NCI-H1048 (cell line): ENCODE measurements around the gene SLC25A30.
A peak's percentile ranks its signal among the peaks of the same experiment; 100 is the strongest.

ENCODE experiments used
- DNase-seq: peaks from one replicate; lab custom pipeline; 2025; lab: John Stamatoyannopoulos, UW

Gene SLC25A30, protein sequence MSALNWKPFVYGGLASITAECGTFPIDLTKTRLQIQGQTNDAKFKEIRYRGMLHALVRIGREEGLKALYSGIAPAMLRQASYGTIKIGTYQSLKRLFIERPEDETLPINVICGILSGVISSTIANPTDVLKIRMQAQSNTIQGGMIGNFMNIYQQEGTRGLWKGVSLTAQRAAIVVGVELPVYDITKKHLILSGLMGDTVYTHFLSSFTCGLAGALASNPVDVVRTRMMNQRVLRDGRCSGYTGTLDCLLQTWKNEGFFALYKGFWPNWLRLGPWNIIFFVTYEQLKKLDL

DNA sequence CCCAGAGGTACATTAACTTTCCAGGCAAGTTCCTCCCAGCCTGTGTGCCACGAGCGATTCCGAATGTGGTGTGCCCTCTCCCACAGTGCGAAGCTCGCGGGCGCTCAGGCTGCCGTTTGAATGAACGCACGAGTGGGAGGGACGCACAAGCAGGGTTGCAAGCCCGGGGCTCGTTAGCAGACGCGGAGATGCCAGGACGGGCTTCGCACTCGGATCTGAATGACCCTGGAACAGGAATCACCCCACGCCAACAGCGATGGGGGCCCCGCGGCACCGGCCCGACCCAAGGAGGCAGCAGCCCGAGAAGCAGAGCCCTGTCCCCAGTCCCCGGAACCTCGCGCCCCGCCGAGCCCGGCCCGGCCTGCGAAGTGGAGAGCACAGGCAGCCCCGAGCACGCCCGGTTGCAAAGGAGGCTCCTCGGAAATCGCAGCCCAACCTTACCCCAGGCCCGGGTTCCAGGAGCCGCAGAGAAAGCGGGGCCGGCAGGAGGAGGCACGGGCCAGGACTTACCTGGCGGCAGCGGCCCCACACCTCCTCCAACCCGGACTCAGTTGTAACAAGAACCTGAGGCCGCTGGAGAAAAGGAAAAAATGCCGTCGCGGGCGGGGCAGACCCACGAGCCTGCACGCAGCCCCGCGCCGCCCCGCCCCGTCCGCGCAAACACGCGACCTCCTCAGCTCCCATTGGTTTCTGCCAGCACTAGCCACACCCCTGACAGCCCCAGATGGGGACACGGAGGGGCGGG, at the start of gene SLC25A30:
TSS of gene SLC25A30 (minus strand) at position 584 of the 745 bp plus-strand sequence. CDS start 6,948 bp downstream, outside the sequence.
- DNase-seq, result peak; percentile 53

DNA sequence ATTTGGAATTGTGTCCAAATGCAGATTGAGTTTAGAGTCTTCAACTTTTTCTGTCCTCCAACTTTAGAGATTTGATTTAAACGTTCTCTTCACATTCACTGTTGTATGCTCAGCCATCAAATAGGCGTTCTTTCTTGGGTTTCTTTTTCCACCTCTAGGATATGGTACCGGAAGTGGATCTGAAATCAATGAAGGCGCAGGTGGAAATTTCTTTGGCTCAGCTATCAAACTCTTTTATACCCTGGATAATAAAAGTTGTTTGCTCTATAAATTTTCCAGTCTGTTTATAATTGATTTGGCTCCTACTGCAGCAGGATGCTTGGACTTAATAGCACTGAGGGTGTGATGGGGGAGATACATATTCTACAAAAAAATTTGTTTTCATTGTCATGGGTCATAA, 48.2 kb upstream of the SLC25A30 start:
- no peak for DNase-seq

DNA sequence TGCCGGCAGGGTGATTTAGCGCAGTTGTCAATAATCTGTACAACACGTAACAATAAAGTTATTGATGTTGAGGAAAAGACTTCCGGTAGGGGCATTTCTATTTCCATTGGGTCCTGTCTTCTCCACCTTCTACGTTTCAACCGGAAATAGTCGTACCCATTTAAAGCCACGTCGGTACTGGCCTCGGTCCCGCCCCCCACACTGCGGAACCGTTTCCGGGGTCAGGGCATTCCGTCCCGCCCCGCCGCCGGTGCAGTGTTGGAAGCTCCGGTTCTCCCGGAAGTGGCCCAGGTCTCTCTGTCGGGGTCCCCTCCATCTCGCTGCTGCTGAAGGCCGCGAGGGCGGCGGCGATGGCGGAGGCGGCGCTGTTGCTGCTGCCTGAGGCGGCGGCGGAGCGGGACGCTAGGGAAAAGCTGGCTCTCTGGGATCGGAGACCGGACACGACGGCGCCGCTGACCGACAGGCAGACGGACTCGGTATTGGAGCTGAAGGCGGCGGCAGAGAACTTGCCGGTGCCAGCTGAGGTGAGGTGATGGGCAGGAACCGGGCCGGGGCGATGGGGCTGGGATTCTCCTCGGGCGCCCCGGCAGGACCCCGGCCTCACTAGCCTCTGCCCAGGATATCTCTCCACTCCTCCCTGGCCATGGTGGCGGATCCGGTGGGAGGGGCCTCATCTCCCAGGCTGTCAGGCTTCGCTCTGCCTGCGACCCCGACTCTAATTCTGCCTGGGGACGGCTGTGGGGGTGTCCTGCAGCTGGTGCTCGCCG, 46.7 kb upstream of the SLC25A30 start, which contains the start of gene COG3:
TSS of gene COG3 (plus strand) at position 253 of the 767 bp plus-strand sequence. CDS start at position 351, 98 bp downstream.
- DNase-seq, result peak; percentile 17

DNA sequence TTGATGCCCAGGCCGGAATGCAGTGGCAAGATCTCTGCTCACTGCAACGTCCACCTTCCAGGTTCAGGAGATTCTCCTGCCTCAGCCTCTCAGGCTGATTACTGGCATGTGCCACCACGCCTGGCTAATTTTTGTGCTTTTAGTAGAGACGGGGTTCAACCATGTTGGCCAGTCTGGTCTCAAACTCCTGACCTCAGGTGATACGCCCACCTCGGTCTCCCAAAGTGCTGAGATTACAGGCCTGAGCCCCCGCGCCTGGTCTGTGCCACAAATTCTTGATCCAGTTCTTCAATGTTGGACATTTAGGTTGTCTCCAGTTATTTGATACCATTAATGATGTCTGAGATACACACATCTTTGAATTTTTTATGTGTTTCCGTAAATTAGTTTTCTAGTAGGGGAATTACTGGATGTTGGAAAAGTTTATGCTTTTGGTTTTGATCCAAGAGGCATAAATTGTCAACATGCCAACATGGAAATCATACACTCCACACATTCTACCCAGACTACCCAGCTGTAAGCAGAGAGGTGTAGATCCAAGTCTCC, 46.0 kb upstream of the SLC25A30 start:
- DNase-seq, result no peak

DNA sequence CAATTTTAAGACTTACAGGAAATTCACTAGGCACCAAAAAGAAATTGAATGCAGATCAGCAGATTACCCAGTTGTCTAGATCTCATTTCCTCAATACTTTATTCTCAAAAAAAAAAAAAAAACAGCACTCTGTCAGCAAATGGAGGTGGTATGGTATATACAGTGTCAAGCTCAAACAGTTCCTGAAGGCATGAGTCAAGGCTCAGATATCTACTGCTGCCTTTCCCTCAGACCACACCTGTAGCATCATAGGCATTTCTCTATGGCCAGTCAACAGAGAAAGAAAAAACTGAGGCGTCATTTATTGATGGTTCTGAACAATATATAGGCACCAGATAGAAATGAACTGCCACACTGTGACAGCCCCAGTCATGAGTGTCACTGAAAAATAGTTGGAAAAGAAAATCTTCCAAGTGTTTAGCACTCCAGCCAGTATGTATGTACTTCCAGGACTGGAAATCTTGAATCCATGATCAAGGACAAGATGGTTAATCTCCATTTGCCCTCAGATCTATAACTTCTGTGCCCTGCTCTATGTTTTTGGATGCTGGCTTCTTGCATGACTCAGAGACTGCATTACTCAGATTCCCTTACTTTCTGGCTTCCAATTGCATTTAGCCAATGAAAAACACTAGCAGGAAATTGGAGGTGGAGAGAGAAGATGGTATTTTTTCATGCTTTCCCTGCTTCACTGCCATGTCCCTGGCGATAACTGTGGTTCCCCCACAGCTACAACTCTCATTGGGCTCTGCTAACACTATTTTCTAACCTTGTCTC, 38.2 kb upstream of the SLC25A30 start:
- DNase-seq, result no peak

DNA sequence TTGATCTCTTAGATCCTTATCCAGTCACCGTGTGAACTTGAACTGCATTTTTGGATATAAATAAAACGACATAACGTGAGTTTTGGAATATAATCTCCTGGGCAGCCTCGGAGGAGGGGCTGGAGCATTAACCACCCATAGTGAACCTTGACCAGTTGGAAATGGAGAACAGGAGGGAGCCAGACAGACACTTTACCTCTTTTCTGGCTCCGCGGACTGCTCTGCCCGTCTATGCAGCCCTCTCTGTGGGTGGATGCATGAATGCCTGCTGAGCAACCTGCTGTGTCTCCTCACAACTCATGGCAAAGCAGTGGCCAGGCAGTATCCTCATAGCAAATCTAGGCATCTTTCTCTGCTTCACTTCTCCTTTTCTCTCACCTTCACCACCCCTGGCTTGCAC, 36.0 kb upstream of the SLC25A30 start:
- no peak for DNase-seq

DNA sequence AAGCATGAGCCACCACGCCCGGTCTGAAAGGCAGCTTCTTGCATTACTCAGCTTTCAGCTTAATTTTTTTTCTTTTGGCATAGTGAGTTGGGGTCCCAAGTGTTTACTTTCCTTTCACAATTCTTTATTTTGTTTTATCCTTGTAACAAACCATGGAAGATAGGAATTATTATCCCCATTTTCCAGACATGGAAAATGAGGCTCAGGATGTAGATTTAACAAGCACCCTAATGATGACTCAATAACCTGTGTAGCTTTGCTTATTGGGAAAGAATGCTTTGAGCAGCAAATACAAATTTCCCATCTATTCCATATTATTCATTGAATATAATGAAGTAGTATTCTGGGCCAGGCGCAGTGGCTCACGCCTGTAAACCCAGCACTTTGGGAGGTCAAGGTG, 33.1 kb upstream of the SLC25A30 start:
- DNase-seq, result no peak

DNA sequence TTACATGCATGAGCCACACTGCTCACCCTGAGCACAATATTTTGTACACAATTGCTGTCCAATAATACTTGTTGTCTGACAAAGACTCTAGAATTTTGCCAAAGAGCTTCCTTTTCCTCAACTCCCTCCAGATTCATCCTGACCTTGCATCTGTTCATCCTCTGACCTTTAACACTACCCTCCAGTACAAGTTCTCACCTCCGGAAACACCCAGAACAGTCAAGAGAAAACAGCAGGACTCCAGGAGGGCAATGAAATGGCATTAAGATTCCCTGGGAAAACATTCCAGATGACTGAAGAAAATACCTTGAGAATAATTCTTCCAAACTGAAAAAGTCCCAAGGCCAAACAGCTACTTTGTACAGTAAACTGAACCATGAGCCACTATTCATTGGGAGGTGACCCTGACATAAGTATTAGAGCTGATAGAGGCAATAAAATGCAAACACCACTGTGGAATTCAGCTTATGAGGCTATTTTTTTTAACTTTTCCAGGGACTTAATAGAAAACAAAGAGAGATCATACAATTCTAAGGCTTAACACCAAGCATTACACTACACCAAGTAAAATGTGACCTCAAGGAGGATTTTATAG, 30.9 kb upstream of the SLC25A30 start:
- DNase-seq, result no peak

DNA sequence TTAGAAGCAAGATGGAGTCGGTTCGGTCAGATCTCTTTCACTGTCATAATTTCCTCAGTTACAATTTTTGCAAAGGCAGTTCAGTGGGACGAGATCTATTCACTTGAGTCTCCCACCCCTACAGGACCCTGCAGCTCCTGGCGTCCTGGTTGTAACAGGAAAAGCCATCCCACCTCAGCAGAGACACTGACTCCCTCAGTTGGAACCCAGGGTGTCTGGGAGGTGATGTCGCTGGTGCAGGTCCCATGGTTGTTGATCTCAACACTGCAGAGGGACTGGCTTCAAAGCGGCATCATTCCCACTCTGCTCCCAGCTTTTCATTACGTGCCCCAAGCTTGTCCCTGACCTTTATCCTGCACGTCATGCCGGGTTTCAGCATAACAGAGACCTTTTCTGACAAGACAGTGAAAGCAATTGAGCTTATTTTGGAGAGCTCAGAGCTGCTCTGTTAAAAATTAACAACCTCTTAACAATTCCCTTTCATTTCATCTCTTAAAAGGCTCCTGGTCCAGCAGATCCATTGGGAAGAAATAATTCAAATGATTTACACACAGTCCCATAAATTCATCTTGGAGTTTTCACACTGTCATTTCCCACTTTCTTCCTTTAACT, 29.0 kb upstream of the SLC25A30 start:
- DNase-seq, result no peak

DNA sequence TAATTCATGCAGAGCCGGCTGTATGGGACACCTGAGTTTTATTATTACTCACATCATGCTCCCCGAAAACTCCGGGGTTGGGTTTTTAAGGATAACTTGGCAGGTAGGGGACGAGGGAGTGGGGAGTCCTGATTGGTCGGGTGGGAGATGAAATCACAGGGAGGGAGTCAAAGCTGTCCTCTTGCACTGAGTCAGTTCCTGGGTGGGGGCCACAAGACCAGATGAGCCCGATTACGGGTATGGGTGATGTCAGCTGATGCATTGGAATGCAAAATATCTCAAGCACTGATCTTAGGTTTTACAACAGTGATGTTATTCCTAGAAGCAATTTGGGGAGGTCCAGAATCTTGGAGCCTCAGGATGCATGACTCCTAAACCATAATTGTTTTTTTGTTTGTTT, 28.0 kb upstream of the SLC25A30 start:
- no peak for DNase-seq

DNA sequence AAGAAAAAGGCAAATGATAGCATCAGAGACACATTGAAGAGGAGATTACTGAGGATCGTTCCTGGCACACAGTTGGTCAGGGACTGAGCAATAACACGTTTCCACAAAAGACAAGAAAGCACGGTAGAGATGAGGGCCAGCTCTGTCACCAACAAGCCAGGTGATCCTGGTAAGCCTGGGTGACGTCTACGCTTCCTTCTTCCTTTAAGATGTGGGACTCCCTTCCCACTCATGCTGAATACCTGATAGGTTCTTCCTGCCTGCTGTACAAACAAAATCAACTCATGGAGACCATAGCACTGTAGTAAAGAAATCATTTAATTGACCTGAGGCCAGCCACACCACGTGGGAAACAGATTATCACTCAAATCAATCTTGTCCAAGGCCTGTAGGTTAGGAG, 26.9 kb upstream of the SLC25A30 start:
- no peak for DNase-seq

DNA sequence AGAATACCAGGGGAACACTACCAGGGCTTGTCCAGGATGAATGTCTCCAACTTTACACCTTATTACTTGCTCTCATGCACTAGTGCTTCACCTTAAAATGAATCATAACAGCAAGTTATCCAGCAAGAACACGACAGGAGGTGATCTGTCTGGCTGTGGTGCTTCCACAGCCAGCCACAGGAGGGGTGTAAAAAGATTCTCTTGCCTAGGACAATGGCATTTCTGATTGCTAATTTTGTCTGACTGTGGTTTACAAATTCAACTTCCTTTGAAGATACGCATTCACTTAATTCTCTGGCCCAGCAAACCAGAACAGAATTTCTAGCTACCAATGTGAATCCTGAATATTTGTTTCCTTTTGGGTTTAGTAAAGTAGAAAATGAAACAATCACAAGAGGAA, 23.5 kb upstream of the SLC25A30 start:
- no peak for DNase-seq

DNA sequence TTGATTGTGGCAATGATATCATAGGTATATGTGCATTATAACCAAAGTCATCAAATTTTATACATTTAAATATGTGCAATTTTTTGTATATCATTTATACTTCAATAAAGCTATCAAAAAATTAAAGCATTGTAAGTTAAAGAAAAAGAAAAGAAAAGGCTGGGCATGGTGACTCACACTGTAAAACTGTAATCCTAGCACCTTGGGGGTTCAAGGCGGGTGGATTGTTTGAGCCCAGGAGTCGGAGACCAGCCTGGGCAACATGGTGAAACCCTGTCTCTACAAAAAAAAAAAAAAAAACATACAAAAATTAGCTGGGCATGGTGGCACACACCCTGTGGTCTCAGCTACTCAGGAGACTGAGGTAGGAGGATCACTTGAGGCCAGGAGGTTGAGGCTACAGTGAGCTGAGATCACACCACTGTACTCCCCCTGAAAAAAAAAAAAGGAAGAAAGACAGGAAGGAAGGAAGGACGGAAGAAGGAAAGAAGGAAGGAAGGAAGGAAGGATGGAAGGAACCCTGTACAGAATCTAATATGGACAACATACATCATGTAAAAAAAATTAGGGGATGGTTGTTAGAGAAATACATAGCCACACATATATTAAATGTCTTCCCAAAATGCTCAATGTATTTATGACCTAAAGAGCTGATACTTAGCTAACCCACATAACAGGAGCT, 21.7 kb upstream of the SLC25A30 start:
- no peak for DNase-seq

DNA sequence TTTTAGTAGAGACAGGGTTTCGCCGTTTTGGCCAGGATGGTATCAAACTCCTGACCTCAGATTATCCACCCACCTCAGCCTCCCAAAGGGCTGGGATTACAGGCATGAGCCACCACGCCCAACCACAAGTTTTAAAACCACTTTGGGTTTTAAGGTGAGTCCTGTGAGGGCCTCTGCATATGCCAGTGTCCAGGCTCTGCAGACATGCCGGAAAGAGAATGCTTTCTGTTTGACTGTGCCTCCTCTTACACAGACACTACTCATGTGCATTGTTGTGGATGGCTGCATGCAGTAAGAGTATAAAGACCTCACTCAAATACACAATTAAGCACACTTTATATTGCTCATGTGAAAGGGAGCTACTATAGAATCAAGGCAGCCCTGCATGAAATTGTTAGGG, 20.8 kb upstream of the SLC25A30 start:
- DNase-seq, result no peak

DNA sequence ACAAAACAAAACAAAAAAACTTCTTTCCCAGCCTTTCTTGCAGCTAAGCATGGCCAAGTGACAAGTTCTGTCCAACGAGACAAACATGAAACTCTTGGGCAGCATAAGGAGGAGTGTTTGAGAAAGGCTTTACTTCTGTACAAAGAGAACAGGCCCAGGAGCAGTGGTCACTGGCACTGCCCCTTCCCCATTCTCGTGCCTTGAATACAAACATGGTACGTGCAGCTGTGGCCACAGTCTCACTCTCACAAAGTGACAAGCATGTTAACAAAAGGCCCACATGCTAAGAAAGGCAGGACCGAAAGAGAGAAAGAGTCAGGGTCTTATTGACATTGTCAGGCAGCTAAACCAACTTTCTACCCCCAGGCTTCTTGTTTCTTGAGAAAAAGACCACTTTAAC, 19.8 kb upstream of the SLC25A30 start:
- DNase-seq, result no peak

DNA sequence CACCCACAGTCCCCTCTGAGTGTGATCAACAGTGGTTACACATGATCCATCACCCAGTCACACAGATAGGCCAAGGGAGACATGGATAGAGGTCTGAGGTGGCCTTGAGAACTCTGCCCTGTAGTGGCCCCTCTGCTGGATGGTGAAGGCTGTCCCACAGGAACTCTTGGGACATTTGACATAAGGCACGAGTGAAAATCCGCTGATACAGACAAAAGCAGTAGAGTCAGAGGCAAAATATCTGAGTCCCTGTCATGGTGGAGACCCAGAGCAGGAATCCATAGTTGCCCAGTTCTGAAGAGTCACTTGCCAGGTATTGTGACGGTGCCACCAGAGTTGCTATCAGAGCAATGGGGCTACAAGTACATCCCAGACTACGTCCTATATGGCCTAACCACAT, 18.8 kb upstream of the SLC25A30 start:
- DNase-seq, result no peak

DNA sequence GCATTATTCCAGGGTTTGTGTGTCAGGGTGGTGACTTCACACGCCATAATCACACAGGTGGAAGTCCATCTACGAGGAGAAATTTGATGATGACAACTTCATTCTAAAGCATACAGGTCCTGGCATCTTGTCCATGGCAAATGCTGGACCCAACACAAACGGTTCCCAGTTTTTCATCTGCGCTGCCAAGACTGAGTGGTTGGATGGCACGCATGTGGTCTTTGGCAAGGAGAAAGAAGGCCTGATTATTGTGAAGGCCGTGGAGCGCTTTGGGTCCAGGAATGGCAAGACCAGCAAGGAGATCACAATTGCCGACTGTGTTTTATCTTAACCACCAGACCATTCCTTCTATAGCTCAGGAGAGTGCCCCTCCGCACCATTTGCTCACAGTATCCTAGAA, 18.2 kb upstream of the SLC25A30 start:
- DNase-seq, result no peak

DNA sequence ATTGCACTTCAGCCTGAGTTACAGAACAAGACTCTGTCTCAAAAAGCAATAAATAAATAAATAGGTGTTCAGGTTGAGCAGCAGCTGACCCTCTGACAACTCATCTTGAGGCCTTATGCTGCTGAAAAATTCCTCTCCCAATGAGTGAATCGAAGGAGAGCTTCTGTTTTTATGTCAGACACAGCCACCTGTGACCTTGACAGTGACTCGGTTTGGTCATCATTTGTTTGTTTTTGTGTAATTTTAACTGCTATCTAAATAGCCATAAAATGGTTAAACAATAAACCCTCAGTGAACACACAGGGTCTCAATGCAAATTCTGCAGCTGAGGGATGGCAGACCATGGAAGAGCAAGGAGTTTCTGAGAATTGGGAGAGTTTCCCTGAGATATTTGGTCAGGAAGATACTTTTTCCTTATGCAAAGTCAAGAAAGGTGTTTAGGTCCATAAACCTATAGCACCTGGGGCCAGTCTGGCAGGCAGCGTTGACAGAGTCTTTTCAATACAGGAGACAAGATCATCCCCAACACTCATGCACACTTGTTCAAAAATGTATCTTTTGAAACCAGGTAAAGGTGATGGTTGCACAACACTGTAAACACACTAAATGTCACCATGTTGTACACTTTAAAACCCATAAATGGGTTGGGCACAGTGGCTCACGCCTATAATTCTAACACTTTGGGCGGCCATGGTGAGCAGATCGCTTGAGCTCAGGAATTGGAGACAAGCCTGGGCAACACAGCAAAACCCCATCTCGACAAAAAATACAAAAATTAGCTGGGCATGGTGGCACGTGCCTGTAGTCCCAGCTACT, 16.6 kb upstream of the SLC25A30 start:
- no peak for DNase-seq

DNA sequence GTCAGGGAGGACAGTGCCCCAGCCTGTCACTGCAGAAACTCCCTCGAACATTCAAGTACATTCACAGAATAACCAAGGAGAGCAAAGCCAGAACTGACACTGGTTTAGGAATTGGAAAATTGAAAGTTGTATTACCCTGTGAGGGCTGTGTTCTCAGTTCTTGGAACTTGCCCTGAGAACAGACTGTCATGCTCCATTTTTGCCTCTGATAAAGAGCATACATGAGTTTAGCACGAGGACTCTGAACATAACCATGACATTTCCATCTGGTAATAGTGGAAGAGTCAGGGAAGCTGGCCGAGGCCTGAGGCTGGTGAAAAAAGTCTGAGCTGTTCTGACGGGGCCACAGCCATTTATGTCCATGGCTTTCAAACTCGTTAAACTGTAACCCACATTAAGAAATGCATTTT, 15.2 kb upstream of the SLC25A30 start:
- no peak for DNase-seq
